ENCODE measurements around the gene CNTF. TPM values are rescaled to one million over a fixed set of nuclear protein-coding genes. Genes with fewer than 3 reads are reported as not detected.

CNTF gene
- total and polyA plus RNA-seq, 2 experiments from 2014 or later = 3.1 TPM; not detected in 1

- peaks cover 23% of the 10 kb centered on the region for H3K4me1 ChIP-seq (ENCODE audit: insufficient read depth)
- peak overlapping the region; percentile 50 for H3K4me3 ChIP-seq
- peaks cover 9% of the 10 kb centered on the region for H4K20me1 ChIP-seq (ENCODE audit: insufficient read depth, poor library complexity, severe bottlenecking)
- H3K9me3 ChIP-seq (ENCODE audit: low read depth) = no peaks in the 10 kb centered on the region
- H3K27ac ChIP-seq = peak overlapping the region; percentile 98
- 2% methylated on average over 33 of the region's 33 CpGs for WGBS (ENCODE audit: low lambda C conversion rate, missing lambda C conversion rate)
- DNase-seq (ENCODE audit: low spot score) = peak; percentile 98
- TF ChIP-seq, protein P1, sequence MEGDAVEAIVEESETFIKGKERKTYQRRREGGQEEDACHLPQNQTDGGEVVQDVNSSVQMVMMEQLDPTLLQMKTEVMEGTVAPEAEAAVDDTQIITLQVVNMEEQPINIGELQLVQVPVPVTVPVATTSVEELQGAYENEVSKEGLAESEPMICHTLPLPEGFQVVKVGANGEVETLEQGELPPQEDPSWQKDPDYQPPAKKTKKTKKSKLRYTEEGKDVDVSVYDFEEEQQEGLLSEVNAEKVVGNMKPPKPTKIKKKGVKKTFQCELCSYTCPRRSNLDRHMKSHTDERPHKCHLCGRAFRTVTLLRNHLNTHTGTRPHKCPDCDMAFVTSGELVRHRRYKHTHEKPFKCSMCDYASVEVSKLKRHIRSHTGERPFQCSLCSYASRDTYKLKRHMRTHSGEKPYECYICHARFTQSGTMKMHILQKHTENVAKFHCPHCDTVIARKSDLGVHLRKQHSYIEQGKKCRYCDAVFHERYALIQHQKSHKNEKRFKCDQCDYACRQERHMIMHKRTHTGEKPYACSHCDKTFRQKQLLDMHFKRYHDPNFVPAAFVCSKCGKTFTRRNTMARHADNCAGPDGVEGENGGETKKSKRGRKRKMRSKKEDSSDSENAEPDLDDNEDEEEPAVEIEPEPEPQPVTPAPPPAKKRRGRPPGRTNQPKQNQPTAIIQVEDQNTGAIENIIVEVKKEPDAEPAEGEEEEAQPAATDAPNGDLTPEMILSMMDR (IDR thresholded peaks at IDR 0.05; ENCODE audit: poor library complexity) = no peak
- no peak for TF ChIP-seq EZH2phosphoT487 (IDR thresholded peaks at IDR 0.05; ENCODE audit: low read depth, severe bottlenecking, unreplicated experiment)
- TF ChIP-seq EZH2 (IDR thresholded peaks at IDR 0.05; ENCODE audit: borderline replicate concordance) = no peak
- no peaks in the 10 kb centered on the region for H3K36me3 ChIP-seq (replicated peaks; ENCODE audit: insufficient read depth, low read depth)
- peak overlapping the region; percentile 45 for H2AFZ ChIP-seq
- H3K4me2 ChIP-seq = peak overlapping the region; percentile 88
- no peaks in the 10 kb centered on the region for H3K9me2 ChIP-seq (replicated peaks; ENCODE audit: insufficient read depth)
- no peaks in the 10 kb centered on the region for H3K27me3 ChIP-seq
- peaks cover 46% of the 10 kb centered on the region for H3K79me2 ChIP-seq
Measured at GRCh38 chr11:58578136-58578634, 44.3 kb upstream of the CNTF start.

DNA sequence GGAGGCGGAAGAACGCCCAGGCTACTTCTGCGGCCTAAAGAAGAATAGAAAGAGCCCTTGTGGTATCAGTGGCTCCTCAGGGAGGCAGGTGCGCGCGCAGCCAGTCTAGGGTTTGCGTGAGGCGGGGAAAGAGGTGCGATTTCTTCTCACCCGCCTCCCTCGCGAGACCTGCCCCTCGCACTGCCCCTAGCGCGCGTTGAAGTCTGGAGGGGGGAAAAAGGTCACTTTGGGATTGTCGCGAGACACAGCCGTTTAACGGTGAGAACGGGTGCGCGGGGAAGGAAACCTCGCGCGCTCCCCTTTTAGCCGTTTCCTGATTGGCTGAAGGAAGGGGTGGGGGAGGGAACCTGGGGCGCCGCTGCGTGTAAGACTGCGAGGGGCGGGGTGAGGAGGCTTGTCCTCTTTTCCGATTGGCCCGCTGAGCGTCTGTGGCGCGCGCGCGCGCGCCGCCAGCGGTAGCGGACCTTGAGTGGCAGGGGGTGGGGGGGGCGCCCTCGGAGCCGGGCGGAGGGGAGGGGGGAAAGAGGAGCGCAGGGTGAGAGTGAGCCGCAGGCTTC, 43.8 kb upstream of the CNTF start, which contains the start of gene ZFP91:
ZFP91 (plus strand) TSS at position 429 of the 557 bp plus-strand sequence. CDS start 219 bp downstream, outside the sequence.
- Histone ChIP-seq H3K9me3 (ENCODE audit: low read depth) (no peaks in the 10 kb centered on the region), H3K79me2 (peaks cover 52% of the 10 kb centered on the region), H3K36me3 (replicated peaks; ENCODE audit: insufficient read depth, low read depth) (no peaks in the 10 kb centered on the region), H2AFZ (peak within 1 kb of the TSS; percentile 76), H4K20me1 (ENCODE audit: insufficient read depth, poor library complexity, severe bottlenecking) (peaks cover 10% of the 10 kb centered on the region), H3K4me3 (peak within 1 kb of the TSS; percentile 87), H3K27ac (peak within 1 kb of the TSS; percentile 99), H3K27me3 (no peaks in the 10 kb centered on the region), H3K4me1 (ENCODE audit: insufficient read depth) (peaks cover 23% of the 10 kb centered on the region), H3K9me2 (replicated peaks; ENCODE audit: insufficient read depth) (no peaks in the 10 kb centered on the region), H3K4me2 (peak within 1 kb of the TSS; percentile 88)
- DNase-seq (ENCODE audit: low spot score) = peak; percentile 100
- TF ChIP-seq EZH2phosphoT487 (IDR thresholded peaks at IDR 0.05; ENCODE audit: low read depth, severe bottlenecking, unreplicated experiment) = no peak
- TF ChIP-seq, protein P1 (IDR thresholded peaks at IDR 0.05; ENCODE audit: poor library complexity) = no peak
- WGBS (ENCODE audit: low lambda C conversion rate, missing lambda C conversion rate) = 1% methylated on average over 30 of the region's 51 CpGs

GRCh38 chr11:58579192-58580129, 43.0 kb upstream of the CNTF start:
- H3K4me3 ChIP-seq = peak overlapping the region; percentile 87
- H3K79me2 ChIP-seq = peaks cover 59% of the 10 kb centered on the region
- H3K27me3 ChIP-seq = no peaks in the 10 kb centered on the region
- H3K9me3 ChIP-seq (ENCODE audit: low read depth) = no peaks in the 10 kb centered on the region
- peak overlapping the region; percentile 99 for H3K27ac ChIP-seq
- DNase-seq (ENCODE audit: low spot score) = peak; percentile 95
- H3K4me2 ChIP-seq = peak overlapping the region; percentile 79
- TF ChIP-seq, protein P1 (IDR thresholded peaks at IDR 0.05; ENCODE audit: poor library complexity) = peak; percentile 75
- TF ChIP-seq EZH2phosphoT487 (IDR thresholded peaks at IDR 0.05; ENCODE audit: low read depth, severe bottlenecking, unreplicated experiment) = no peak
- H3K9me2 ChIP-seq (replicated peaks; ENCODE audit: insufficient read depth) = no peaks in the 10 kb centered on the region
- peaks cover 18% of the 10 kb centered on the region for H4K20me1 ChIP-seq (ENCODE audit: insufficient read depth, poor library complexity, severe bottlenecking)
- peaks cover 23% of the 10 kb centered on the region for H3K4me1 ChIP-seq (ENCODE audit: insufficient read depth)
- peak overlapping the region; percentile 76 for H2AFZ ChIP-seq
- no peaks in the 10 kb centered on the region for H3K36me3 ChIP-seq (replicated peaks; ENCODE audit: insufficient read depth, low read depth)
- 1% methylated on average over 54 of the region's 78 CpGs for WGBS (ENCODE audit: low lambda C conversion rate, missing lambda C conversion rate)
